Esophagus squamous epithelium (tissue), 4 donors: Measurements from ENCODE around the gene YES1.
"Not testable (repeated sequence)": the region's sequence is repeated elsewhere in the genome, so short reads cannot be mapped to it uniquely, and the experiment has no call there.

Experiments
- POLR2A ChIP-seq, 4 donors: fragments of 450-650 bp; IDR thresholded peaks; one replicate each; pipeline ENCODE4 v1.6.1; 2017; ENCODE audit warnings: antibody characterized with exemption in 4 of 4, mild to moderate bottlenecking in 4 of 4, moderate library complexity in 3 of 4
- TF ChIP-seq, protein P1 (sequence below), 6 experiments: fragments of 450-650 bp in 4 of 6; fragments of 200-600 bp in 2 of 6; sonication (generic) in 2 of 6; IDR thresholded peaks; one replicate each; pipeline ENCODE4 v1.5.1; 2016 to 2019; ENCODE audit warnings: antibody characterized with exemption in 6 of 6, mild to moderate bottlenecking in 4 of 6, moderate library complexity in 4 of 6

DNA sequence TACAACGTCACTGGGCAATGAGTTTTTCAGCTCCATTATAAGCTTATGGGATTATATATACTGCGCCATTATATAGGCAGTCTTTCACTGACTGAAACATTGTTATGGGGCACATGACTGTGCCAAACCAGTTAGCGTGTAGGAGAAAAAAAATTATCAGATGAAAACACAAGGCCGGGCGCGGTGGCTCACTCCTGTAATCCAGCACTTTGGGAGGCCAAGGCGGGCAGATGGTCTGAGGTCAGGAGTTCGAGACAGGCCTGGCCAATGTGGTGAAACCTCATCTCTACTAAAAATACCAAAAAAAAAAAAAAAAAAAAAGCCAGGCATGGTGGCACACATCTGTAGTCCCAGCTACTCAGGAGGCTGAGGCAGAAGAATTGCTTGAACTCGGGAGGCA lies 129.6 kb downstream of the YES1 start:
- TF ChIP-seq, protein P1, sequence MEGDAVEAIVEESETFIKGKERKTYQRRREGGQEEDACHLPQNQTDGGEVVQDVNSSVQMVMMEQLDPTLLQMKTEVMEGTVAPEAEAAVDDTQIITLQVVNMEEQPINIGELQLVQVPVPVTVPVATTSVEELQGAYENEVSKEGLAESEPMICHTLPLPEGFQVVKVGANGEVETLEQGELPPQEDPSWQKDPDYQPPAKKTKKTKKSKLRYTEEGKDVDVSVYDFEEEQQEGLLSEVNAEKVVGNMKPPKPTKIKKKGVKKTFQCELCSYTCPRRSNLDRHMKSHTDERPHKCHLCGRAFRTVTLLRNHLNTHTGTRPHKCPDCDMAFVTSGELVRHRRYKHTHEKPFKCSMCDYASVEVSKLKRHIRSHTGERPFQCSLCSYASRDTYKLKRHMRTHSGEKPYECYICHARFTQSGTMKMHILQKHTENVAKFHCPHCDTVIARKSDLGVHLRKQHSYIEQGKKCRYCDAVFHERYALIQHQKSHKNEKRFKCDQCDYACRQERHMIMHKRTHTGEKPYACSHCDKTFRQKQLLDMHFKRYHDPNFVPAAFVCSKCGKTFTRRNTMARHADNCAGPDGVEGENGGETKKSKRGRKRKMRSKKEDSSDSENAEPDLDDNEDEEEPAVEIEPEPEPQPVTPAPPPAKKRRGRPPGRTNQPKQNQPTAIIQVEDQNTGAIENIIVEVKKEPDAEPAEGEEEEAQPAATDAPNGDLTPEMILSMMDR (IDR thresholded peaks at IDR 0.05): not testable (repeated sequence)
- TF ChIP-seq POLR2A (IDR thresholded peaks at IDR 0.05): not testable (repeated sequence)
